SK-N-SH treated with all-trans-retinoic acid at 6 μM for 48 hours (cell line): Measurements from ENCODE around the gene OR10AD1.

ENCODE experiments used
- ARNTL ChIP-seq: fragments of 450-650 bp; formaldehyde crosslinking; IDR thresholded peaks from 2 replicates; pipeline ENCODE4 v1.5.0; 2020; ENCODE audit warnings: low read depth, mild to moderate bottlenecking, moderate library complexity, borderline replicate concordance
- BACH2 ChIP-seq: fragments of 250-450 bp; sonication (Bioruptor Pico); IDR thresholded peaks from 2 replicates; pipeline ENCODE4 v1.9.0; 2021; ENCODE audit warnings: mild to moderate bottlenecking, borderline replicate concordance
- CSDC2 ChIP-seq: fragments of 250-450 bp; sonication (Bioruptor Pico); IDR thresholded peaks from 2 replicates; pipeline ENCODE4 v1.5.0; 2020; ENCODE audit warnings: mild to moderate bottlenecking, moderate library complexity
- ESRRG ChIP-seq: fragments of 250-450 bp; sonication (Bioruptor Pico); IDR thresholded peaks from 2 replicates; pipeline ENCODE4 v1.6.1; 2021; ENCODE audit warnings: mild to moderate bottlenecking
- ISL1 ChIP-seq: fragments of 250-450 bp; sonication (Bioruptor Pico); IDR thresholded peaks from 2 replicates; pipeline ENCODE4 v2.1.2; 2022; ENCODE audit warnings: mild to moderate bottlenecking, moderate library complexity
- OSR1 ChIP-seq: fragments of 250-450 bp; sonication (Bioruptor Pico); IDR thresholded peaks from 2 replicates; pipeline ENCODE4 v1.8.0; 2022; ENCODE audit warnings: moderate library complexity, mild to moderate bottlenecking, inconsistent platforms
- PATZ1 ChIP-seq: fragments of 250-450 bp; sonication (Bioruptor Pico); IDR thresholded peaks from 2 replicates; pipeline ENCODE4 v1.8.0; 2020; ENCODE audit warnings: mild to moderate bottlenecking, moderate library complexity, borderline replicate concordance
- POU6F1 ChIP-seq: fragments of 250-450 bp; sonication (Bioruptor Pico); IDR thresholded peaks from 2 replicates; pipeline ENCODE4 v1.8.0; 2021; ENCODE audit warnings: low read depth, mild to moderate bottlenecking, moderate library complexity, borderline replicate concordance
- ZC3H10 ChIP-seq: fragments of 250-450 bp; sonication (Bioruptor Pico); IDR thresholded peaks from 2 replicates; pipeline ENCODE4 v1.5.1; 2021; ENCODE audit warnings: mild to moderate bottlenecking, moderate library complexity
- TF ChIP-seq, protein P1 (sequence below): fragments of 250-450 bp; sonication (Bioruptor Pico); IDR thresholded peaks from 2 replicates; pipeline ENCODE4 v1.5.1; 2020; ENCODE audit warnings: low read depth, mild to moderate bottlenecking, moderate library complexity

DNA sequence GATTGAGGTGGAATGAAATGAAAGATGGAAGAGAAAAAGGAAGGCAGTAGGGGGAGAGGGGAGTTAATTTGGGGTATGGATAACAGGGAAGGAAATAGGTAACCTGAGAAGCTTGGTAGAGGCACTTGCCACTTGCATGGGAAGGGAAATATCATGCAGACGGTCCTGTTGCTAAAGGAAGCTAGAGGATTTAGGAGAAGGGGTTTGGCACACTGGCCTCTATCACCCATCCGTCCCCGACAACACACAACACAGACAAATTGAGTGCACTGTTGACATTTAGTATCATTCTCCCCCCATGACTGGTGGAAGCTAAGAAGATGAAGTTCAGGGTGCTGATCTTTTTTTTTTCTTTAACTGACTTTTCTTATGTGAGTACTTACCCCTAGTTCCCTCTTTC, 2.0 kb downstream of the OR10AD1 start:
- no peak for TF ChIP-seq ISL1
- TF ChIP-seq, protein P1, sequence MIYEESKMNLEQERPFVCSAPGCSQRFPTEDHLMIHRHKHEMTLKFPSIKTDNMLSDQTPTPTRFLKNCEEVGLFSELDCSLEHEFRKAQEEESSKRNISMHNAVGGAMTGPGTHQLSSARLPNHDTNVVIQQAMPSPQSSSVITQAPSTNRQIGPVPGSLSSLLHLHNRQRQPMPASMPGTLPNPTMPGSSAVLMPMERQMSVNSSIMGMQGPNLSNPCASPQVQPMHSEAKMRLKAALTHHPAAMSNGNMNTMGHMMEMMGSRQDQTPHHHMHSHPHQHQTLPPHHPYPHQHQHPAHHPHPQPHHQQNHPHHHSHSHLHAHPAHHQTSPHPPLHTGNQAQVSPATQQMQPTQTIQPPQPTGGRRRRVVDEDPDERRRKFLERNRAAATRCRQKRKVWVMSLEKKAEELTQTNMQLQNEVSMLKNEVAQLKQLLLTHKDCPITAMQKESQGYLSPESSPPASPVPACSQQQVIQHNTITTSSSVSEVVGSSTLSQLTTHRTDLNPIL (CRISPR knock-in tag): no peak
- no peak for TF ChIP-seq CSDC2
- no peak for TF ChIP-seq ARNTL (CRISPR knock-in tag)
- TF ChIP-seq ZC3H10 (CRISPR knock-in tag): no peak
- no peak for TF ChIP-seq POU6F1 (CRISPR knock-in tag)
- no peak for TF ChIP-seq BACH2 (CRISPR knock-in tag)
- no peak for TF ChIP-seq OSR1 (CRISPR knock-in tag)
- no peak for TF ChIP-seq ESRRG (CRISPR knock-in tag)
- TF ChIP-seq PATZ1 (CRISPR knock-in tag): no peak
